Left lung (tissue), 10 donors: ENCODE results near the gene CBX5. TPM values are rescaled to one million over a fixed set of nuclear protein-coding genes. Genes with fewer than 3 reads are reported as not detected.
"Not testable (repeated sequence)": the region's sequence is repeated elsewhere in the genome, so short reads cannot be mapped to it uniquely, and the experiment has no call there.

Source experiments
- ATAC-seq: fragments of 200-7000 bp; cut with Tn5 transposase; one replicate; pipeline ENCODE4 v1.9.1; 2020; ENCODE audit warnings: moderate library complexity
- DNase-seq, 4 donors: peaks; one replicate each; pipeline ENCODE4 v3.0.0-alpha.2; 2013 to 2020
- H3K27ac ChIP-seq, 2 donors: fragments of 200-600 bp; sonication (generic) in 1 of 2; one replicate each; pipeline versions ENCODE4 v1.5.0 to v1.8.0; 2020 to 2021
- H3K27me3 ChIP-seq, 2 donors: fragments of 200-600 bp; sonication (generic) in 1 of 2; one replicate each; pipeline versions ENCODE4 v1.5.0 to v1.8.0; 2020 to 2021
- H3K36me3 ChIP-seq, 2 donors: fragments of 200-600 bp; sonication (generic) in 1 of 2; one replicate each; pipeline versions ENCODE4 v1.5.0 to v1.8.0; 2020 to 2021
- H3K4me1 ChIP-seq, 2 donors: fragments of 200-600 bp; one replicate each; pipeline ENCODE4 v1.8.0; 2021
- H3K4me3 ChIP-seq, 2 donors: fragments of 200-600 bp; sonication (generic) in 1 of 2; one replicate each; pipeline versions ENCODE4 v1.5.0 to v1.8.0; 2020 to 2021; ENCODE audit warnings: mild to moderate bottlenecking in 1 of 2
- H3K9me3 ChIP-seq, 2 donors: fragments of 200-600 bp; sonication (generic) in 1 of 2; one replicate each; pipeline versions ENCODE4 v1.5.0 to v1.8.0; 2020 to 2021
- CTCF ChIP-seq, 2 donors: fragments of 200-600 bp; sonication (generic) in 1 of 2; IDR thresholded peaks; one replicate each; pipeline versions ENCODE4 v1.5.0 to v1.8.0; 2021; ENCODE audit warnings: antibody characterized with exemption in 2 of 2
- intact Hi-C, 2 donors: fragments of 100-400 bp; cut with DNase I; formaldehyde crosslinking; loops; one replicate each; pipeline versions ENCODE4 v1.11.2 to v1.14.2; 2022
- polyA plus RNA-seq, 6 donors: library from polyadenylated mRNA; unstranded; fragments of 120-200 nt; gene quantifications; one replicate each; pipeline ENCODE4 v1.2.1, GENCODE V29; 2013; ENCODE audit not compliant: insufficient read length in 6 of 6
- total RNA-seq, 2 donors: library from RNA; stranded (reverse); fragmentation: NEBNext Ultra II Directional; extraction: Animal tissue kit (Norgen Biotek cat#: 25700); gene quantifications; one replicate each; pipeline ENCODE4 v1.2.1, GENCODE V29; 2021
- donor health status: DM: no; HTN: yes; CAD: no.
- donor health status: DM: no; HTN: no; CAD: no.

CBX5 gene
- total and polyA plus RNA-seq, 8 donors, result 69.8 to 134 (median 113) TPM

GRCh38 chr12:54195737-54196347 lies 84.1 kb downstream of the CBX5 start:
- Histone ChIP-seq H3K4me3 (peak overlapping the region in 1 of 2 donors; percentile 13), H3K36me3 (no peaks in the 10 kb centered on the region), H3K4me1 (peaks cover 0 to 21% of the 10 kb centered on the region in 2 donors), H3K27me3 (peaks cover 14 to 94% of the 10 kb centered on the region in 2 donors), H3K27ac (peak overlapping the region in 1 of 2 donors; percentile 80), H3K9me3 (no peaks in the 10 kb centered on the region)
- DNase-seq, result peak; percentile 60 to 86 (median 72)
- peak; percentile 54 for ATAC-seq
- TF ChIP-seq CTCF (IDR thresholded peaks at IDR 0.05), result no peak
- intact Hi-C loops, result loop anchor here in 1 of 2 donors (10.0 kb wide), 1 partner anchor 191 kb away; the partner anchor contains the start of genes HOXC8 and HOXC9

- ATAC-seq, result no peak
- peaks cover 9 to 93% of the 10 kb centered on the region in 2 donors for H3K27me3 ChIP-seq
- intact Hi-C loops, result loop anchor here in 1 of 2 donors (10.0 kb wide), 1 partner anchor 190 kb away; the partner anchor contains the start of genes HOXC8 and HOXC9
Measured at GRCh38 chr12:54195080-54195736, 84.7 kb downstream of the CBX5 start.

DNA sequence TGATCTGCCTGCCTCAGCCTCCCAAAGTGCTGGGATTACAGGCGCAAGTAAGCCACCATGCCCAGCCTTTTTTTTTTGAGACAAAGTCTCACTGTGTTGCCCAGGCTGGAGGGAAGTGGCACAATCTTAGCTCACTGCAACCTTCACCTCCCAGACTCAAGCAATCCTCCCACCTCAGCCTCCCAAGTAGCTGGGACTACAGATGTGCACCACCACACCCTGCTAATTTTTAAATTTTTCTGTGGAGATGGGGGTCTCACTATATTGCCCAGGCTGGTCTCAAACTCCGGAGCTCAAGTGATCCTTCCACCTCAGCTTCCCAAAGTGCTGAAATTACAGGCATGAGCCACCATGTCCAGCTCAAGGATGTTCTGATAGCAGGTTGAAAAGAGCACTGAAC lies 85.3 kb downstream of the CBX5 start:
- DNase-seq, H3K36me3 ChIP-seq, ATAC-seq, H3K4me3 ChIP-seq, H3K9me3 ChIP-seq, H3K27ac ChIP-seq: not testable (repeated sequence)
- Histone ChIP-seq H3K27me3 (peaks cover 9 to 90% of the 10 kb centered on the region in 2 donors), H3K4me1 (peaks cover 0 to 21% of the 10 kb centered on the region in 2 donors)
- intact Hi-C loops, result loop anchor here (5.0 to 10.0 kb wide), 3 partner anchors 162 to 190 kb away; partner anchors contain the start of genes HOXC5 (in 1 of the 2), HOXC8 (in 1 of the 2) and HOXC9 (in 1 of the 2)

More at GRCh38 chr12:54195080-54195736, 84.7 kb downstream of the CBX5 start:
- Histone ChIP-seq H3K36me3 (no peaks in the 10 kb centered on the region), H3K4me3 (peak overlapping the region in 1 of 2 donors; percentile 13), H3K9me3 (no peaks in the 10 kb centered on the region), H3K27ac (peak overlapping the region in 1 of 2 donors; percentile 80), H3K4me1 (peaks cover 0 to 21% of the 10 kb centered on the region in 2 donors)
- no peak for TF ChIP-seq CTCF (IDR thresholded peaks at IDR 0.05)
- DNase-seq, result no peak

DNA sequence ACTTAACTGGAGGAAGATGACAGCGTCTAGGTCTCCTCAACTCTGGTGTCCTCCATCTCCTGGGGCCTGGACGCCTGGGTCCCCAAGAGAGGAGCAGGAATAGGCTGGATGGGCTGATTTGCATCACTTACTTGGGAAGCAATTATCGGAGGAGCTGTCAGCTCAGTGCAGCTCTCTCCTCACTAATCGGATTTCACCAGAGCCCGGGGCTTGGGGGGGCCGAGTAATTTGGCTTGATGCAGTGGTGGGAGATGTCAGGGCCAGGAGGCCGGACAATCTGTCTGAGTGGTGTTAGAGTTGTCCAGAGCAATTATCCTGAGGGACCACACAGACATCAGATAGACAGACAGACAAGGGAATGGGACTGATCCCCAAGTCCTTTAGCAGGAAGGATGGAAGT lies 86.5 kb downstream of the CBX5 start:
- H3K4me3 ChIP-seq, result no peak overlapping the region
- DNase-seq (no peak), ATAC-seq (no peak)
- no peak overlapping the region for H3K27ac ChIP-seq
- H3K27me3 ChIP-seq, result peaks cover 9 to 79% of the 10 kb centered on the region in 2 donors
- no peaks in the 10 kb centered on the region for H3K9me3 ChIP-seq
- no peaks in the 10 kb centered on the region for H3K36me3 ChIP-seq
- H3K4me1 ChIP-seq, result peaks cover 0 to 27% of the 10 kb centered on the region in 2 donors
- intact Hi-C loops, result loop anchor here (5.0 to 10.0 kb wide), 3 partner anchors 161 to 189 kb away; partner anchors contain the start of genes HOXC5 (in 1 of the 2), HOXC8 (in 1 of the 2) and HOXC9 (in 1 of the 2)
- no peak for TF ChIP-seq CTCF (IDR thresholded peaks at IDR 0.05)

- no peaks in the 10 kb centered on the region for H3K36me3 ChIP-seq
- TF ChIP-seq CTCF (IDR thresholded peaks at IDR 0.05), result peak; percentile 76 to 87
- H3K4me1 ChIP-seq, result peaks cover 6 to 37% of the 10 kb centered on the region in 2 donors
- H3K4me3 ChIP-seq, result no peak overlapping the region
- peak; percentile 80 for ATAC-seq
- peaks cover 4 to 63% of the 10 kb centered on the region in 2 donors for H3K27me3 ChIP-seq
- H3K9me3 ChIP-seq, result no peaks in the 10 kb centered on the region
- intact Hi-C loops, result loop anchor here (5.0 to 10.0 kb wide), 3 partner anchors 159 to 187 kb away; partner anchors contain the start of genes HOXC5 (in 1 of the 2), HOXC8 (in 1 of the 2) and HOXC9 (in 1 of the 2)
- peak; percentile 81 to 93 (median 84) for DNase-seq
- H3K27ac ChIP-seq, result no peak overlapping the region
Measured at GRCh38 chr12:54191550-54192022, 88.3 kb downstream of the CBX5 start.
